HUES64 (cell line): ENCODE measurements around the gene CYP8B1.
"Not testable (repeated sequence)": the region's sequence is repeated elsewhere in the genome, so short reads cannot be mapped to it uniquely, and the experiment has no call there.

Source experiments
- H3K27ac ChIP-seq: 2 replicates; pipeline ENCODE4 v1.7.0; 2013; ENCODE audit warnings: low read depth, low read length, inconsistent platforms
- H3K27me3 ChIP-seq: 2 replicates; pipeline ENCODE4 v1.6.1; 2013; ENCODE audit warnings: mild to moderate bottlenecking, low read length; ENCODE audit not compliant: insufficient read depth
- H3K36me3 ChIP-seq: 2 replicates; pipeline ENCODE4 v1.6.1; 2013; ENCODE audit warnings: mild to moderate bottlenecking, low read length; ENCODE audit not compliant: insufficient read depth
- H3K4me1 ChIP-seq: 2 replicates; pipeline ENCODE4 v1.6.1; 2013; ENCODE audit warnings: mild to moderate bottlenecking, low read length, moderate library complexity; ENCODE audit not compliant: insufficient read depth
- H3K4me3 ChIP-seq: 2 replicates; pipeline ENCODE4 v1.5.1; 2013; ENCODE audit warnings: mild to moderate bottlenecking, low read length, moderate library complexity
- H3K9ac ChIP-seq: 2 replicates; pipeline ENCODE4 v1.6.1; 2013; ENCODE audit warnings: mild to moderate bottlenecking, low read depth, low read length
- H3K9me3 ChIP-seq: 2 replicates; pipeline ENCODE4 v1.6.1; 2013; ENCODE audit warnings: low read depth, low read length; ENCODE audit not compliant: insufficient read depth
- WGBS: fragments of 150-250, 120-280 bp; methylation state at CpG from one replicate; pipeline ENCODE4 v1.1.7; 2013; ENCODE audit warnings: missing lambda C conversion rate; 5-methylcytosine and 5-hydroxymethylcytosine counted together

Gene CYP8B1

DNA sequence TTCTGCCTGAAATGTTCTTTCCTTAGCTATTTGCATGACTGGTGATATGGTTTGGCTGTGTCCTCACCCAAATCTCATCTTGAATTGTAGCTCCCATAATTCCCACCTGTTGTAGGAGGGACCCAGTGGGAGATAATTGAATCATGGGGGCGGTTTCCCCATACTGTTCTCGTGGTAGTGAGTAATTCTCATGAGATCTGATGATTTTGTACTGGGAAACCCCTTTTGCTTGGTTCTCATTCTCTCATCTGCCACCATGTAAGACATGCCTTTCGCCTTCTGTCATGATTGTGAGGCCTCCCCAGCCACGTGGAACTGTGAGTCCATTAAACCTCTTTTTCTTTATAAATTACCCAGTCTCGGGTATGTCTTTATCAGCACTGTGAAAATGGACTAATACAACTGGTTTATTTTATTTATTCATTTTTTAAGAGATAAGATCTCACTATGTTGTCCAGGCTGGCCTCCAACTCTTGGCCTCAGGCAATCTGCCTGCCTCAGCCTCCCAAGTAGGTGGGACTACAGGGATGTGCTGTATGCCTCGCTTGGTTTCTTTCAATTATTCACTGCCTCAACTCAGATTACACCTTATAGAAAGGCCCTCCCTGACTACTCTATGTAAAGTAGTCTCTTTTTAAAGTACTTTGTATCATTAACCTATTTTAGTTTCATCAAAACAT is 7.7 kb upstream of the CYP8B1 start:
- H3K27me3 ChIP-seq, H3K9me3 ChIP-seq, H3K27ac ChIP-seq, H3K4me3 ChIP-seq, H3K36me3 ChIP-seq, H3K9ac ChIP-seq: not testable (repeated sequence)
- H3K4me1 ChIP-seq, result peaks cover 20% of the 10 kb centered on the region
- WGBS, result 91% methylated on average over 6 of the region's 6 CpGs

DNA sequence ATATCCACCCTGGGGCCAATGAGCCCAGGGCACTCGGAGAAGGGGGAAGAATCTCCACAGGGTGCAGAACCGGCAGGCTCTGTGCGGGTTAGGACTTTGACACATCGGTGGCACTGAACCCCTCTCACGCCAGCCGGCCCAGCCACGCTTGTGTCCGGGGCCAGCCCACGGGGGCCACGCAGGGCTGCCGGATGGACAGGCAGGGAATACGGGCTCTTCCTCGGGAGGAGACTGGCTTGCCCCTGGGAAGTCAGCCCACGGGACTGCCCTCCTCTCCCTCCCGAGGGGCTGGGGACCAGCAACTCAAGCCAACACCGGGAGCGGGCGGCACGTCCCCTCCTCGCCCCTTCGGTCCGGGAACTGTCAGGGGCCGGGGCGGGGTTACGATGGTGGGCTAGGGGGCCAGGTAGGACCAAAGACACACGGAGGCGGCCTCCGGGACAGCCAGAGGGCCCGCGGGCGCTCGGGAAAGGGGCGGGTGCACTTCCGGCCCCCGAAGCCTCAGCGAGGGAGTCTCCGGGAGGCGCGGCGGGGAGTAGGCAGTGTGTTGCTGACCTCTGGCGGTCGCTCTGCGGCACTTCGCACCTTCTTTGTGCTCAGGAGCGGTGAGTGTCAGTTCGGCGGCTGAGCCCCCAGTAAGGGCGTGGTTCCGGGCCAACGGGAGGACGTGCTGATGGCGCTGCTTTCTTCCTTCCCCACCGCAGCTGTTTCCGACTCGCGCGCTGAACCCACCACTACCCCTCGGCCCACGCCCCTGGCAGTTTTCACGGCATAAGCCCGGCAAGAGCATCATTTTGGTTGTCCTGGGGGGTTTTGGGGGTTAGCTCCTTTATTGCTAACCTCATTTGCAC is 5.1 kb upstream of the CYP8B1 start:
- 0 out of 2 replicates have a peak, but pooled peaks cover 3% of the 10 kb centered on the region for H3K27me3 ChIP-seq
- H3K9ac ChIP-seq, result peak overlapping the region; percentile 45
- H3K4me3 ChIP-seq, result peak overlapping the region; percentile 48
- H3K36me3 ChIP-seq, result no peaks in the 10 kb centered on the region
- 10% methylated on average over 61 of the region's 61 CpGs for WGBS
- no peak overlapping the region for H3K27ac ChIP-seq
- H3K4me1 ChIP-seq, result peaks cover 11% of the 10 kb centered on the region; the same call in 1 of the 2 replicates
- H3K9me3 ChIP-seq, result no peaks in the 10 kb centered on the region

DNA sequence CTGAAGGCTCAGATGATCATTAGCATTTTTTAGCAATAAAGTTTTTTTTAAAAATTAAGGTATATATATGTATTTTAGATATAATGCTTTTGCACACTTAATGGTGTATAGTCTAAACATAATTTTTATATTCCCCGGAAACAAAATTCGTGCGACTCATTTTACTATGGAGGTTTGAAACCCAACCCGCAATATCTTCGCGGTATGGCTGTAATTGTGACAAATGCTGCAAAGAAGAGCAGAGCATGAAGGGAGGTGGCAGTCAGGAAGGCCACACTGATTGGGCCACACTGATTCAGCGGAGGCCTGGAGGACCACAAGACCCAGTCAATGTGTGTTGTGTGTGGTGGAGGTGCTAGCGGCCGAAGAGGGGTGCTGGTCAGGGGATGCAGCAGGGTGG is 4.5 kb upstream of the CYP8B1 start:
- Histone ChIP-seq H3K9me3 (no peaks in the 10 kb centered on the region), H3K9ac (no peak overlapping the region), H3K4me3 (peak overlapping the region; percentile 48; the same call in 1 of the 2 replicates), H3K36me3 (no peaks in the 10 kb centered on the region), H3K27me3 (0 out of 2 replicates have a peak, but pooled peaks cover 3% of the 10 kb centered on the region), H3K4me1 (peaks cover 9% of the 10 kb centered on the region; the same call in 1 of the 2 replicates), H3K27ac (no peak overlapping the region)
- 93% methylated on average over 9 of the region's 9 CpGs for WGBS

DNA sequence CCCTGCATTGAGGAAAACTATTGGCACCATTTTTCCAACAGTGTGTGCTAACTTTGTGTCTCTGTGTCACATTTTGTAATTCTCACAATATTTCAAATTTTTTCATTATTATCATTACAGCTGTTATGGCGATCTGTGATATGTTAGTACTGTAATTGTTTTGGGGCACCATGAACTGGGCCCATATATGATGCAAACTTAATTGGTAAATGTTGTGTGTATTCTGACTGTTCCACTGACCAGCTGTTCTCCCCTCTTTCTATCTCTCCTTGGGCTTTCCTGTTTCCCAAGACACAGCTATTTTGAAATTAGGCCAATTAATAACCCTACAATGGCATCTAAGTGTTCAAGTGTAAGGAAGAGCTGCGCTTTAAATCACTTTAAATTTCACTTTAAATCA is 2.2 kb upstream of the CYP8B1 start:
- Histone ChIP-seq H3K27me3 (0 out of 2 replicates have a peak, but pooled peaks cover 3% of the 10 kb centered on the region), H3K4me3 (no peak overlapping the region), H3K9ac (no peak overlapping the region), H3K9me3 (no peaks in the 10 kb centered on the region), H3K27ac (no peak overlapping the region), H3K4me1 (peaks cover 9% of the 10 kb centered on the region; the same call in 1 of the 2 replicates), H3K36me3 (no peaks in the 10 kb centered on the region)
- 91% methylated on average over 1 of the region's 2 CpGs for WGBS

DNA sequence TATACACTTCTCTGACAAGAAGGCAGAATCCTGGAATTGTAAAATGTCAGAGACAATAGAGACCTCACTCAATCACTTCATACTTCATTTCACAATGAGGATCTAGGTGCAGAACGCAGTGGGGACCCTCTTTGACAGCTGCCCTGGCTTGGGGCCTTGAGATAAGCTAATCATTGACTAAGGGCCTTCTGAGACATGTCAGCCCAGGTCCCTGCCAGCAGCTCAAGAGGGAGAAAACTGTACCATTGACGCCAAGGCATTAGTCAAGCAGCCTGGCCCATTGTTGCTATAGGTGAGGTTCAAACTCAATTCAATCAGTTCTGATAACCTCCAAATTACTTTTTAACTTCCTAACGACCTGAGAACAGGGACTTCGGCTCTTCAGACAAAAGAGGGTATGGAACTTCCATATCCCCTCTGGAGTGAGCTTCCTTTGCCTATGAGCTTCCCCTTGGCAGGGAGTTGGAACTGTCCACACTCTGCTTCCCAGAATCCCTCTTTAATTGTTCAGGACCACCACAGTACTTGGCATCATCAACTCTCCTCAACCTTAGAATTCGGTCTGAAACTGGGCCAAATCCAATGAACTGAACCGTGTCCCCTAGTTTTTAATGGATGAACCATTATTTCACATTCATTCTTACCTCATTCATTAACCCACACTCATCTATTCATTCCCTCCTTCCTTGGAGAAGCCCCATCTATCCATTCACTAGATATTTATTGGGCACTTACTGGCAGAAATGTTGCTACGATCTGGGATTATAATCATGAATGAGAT is 1.5 kb upstream of the CYP8B1 start:
- no peaks in the 10 kb centered on the region for H3K9me3 ChIP-seq
- no peaks in the 10 kb centered on the region for H3K36me3 ChIP-seq
- 85% methylated on average over 7 of the region's 7 CpGs for WGBS
- H3K9ac ChIP-seq, result no peak overlapping the region
- no peak overlapping the region for H3K4me3 ChIP-seq
- 0 out of 2 replicates have a peak, but pooled peaks cover 3% of the 10 kb centered on the region for H3K27me3 ChIP-seq
- H3K27ac ChIP-seq, result no peak overlapping the region
- peaks cover 9% of the 10 kb centered on the region; the same call in 1 of the 2 replicates for H3K4me1 ChIP-seq

DNA sequence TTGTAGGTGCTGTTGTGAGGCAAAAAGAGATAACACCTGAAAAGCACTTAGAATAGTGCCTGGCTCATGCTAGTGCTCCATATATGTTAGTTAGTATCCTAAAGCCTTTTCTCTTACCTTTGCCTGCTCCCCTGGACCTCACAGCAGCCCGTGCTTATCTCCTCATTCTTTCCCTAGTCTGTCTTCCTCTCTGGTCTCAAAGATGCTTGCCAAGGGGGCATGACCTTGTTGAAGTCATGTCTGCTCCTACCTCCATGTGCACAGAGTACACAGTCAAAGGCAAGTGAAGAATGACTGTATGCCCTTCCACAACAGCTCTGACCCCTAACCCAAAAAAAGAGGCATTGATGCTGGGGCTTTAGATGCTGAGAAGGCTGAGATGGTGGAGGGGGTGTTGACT is 722 bp upstream of the CYP8B1 start:
- 84% methylated on average over 1 of the region's 1 CpG for WGBS
- no peak overlapping the region for H3K4me3 ChIP-seq
- H3K27me3 ChIP-seq, result 0 out of 2 replicates have a peak, but pooled peaks cover 3% of the 10 kb centered on the region
- H3K9ac ChIP-seq, result no peak overlapping the region
- H3K4me1 ChIP-seq, result peaks cover 6% of the 10 kb centered on the region; the same call in 1 of the 2 replicates
- no peak overlapping the region for H3K27ac ChIP-seq
- H3K9me3 ChIP-seq, result no peaks in the 10 kb centered on the region
- H3K36me3 ChIP-seq, result no peaks in the 10 kb centered on the region

DNA sequence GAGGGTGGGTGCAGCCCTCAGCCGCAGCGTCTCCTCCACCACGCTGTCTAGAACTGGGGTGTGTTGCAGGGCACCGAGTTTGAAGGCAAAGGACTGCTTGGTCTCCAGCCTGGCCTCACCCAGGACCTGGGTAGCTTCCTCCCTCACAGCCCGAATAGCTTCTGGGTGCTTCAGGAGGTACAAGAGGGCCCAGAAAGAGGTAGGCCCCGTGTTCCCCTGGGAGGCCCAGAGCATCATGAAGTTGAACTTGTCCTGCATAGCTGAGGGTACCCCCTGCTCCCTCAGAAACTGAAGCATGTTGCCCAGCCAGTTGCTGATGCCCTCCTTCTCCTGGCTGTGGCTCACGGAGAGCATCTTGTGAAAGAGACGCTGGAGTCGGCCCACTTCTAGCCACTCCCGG is 930 bp downstream of the CYP8B1 start:
- WGBS, result 93% methylated on average over 10 of the region's 10 CpGs
- Histone ChIP-seq H3K9me3 (no peaks in the 10 kb centered on the region), H3K27me3 (0 out of 2 replicates have a peak, but pooled peaks cover 3% of the 10 kb centered on the region), H3K9ac (no peak overlapping the region), H3K4me3 (no peak overlapping the region), H3K4me1 (peaks cover 4% of the 10 kb centered on the region; the same call in 1 of the 2 replicates), H3K27ac (no peak overlapping the region), H3K36me3 (no peaks in the 10 kb centered on the region)

DNA sequence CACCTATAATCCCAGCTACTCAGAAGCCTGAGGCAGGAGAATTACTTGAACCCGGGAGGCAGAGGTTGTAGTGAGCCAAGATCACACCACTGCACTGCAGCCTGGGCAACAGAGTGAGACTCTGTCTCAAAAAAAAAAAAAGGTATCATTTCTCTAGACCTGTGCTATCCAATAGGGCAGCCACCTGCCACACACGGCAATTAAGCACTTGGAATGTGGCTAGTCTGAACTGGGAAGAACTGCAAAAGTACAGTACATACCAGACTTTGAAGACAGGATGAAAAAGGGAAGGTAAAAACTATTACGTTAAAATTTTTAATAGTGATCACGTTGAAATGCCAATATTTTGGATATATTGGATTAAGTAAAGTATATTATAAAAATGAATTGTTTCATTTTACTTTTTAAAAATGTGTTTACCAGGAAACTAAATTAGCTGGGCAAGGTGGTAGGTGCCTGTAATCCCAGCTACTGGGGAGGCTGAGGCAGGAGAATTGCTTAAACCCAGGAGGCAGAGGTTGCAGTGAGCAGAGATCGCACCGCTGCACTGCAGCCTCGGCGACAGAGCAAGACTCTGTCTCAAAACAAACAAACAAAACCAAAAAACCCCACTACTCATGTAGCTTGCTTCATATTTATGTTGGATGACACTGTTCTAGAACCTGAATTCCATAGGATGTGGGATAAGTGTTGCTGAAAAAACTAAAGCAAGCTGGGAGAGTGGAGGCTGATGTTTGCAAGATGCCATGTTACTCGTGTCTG is 2.3 kb downstream of the CYP8B1 start:
- H3K27ac ChIP-seq, result no peak overlapping the region
- WGBS, result 94% methylated on average over 9 of the region's 9 CpGs

DNA sequence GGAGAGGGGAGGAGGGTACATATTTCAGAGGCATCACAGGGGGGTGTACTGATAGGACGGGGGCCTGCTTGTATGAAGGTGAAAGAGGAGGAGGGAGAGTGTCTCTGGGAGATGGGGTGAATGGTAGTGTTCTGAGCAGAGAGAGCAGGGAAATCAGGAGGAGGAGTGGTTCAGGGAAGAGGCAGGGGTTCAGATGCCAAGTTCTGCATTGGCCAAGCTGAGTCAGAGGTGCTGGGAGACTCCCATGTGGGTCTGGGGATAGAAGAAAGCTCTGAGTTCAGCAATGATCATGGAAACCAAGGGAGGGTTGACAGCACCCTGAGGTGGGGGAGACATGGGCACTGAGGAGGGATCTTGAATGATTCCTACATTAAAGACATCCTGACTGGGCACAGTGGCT is 3.0 kb downstream of the CYP8B1 start:
- no peaks in the 10 kb centered on the region for H3K4me1 ChIP-seq
- no peaks in the 10 kb centered on the region for H3K9me3 ChIP-seq
- H3K27ac ChIP-seq, result no peak overlapping the region
- WGBS, result 74% methylated on average over 1 of the region's 1 CpG
- no peak overlapping the region for H3K4me3 ChIP-seq
- 0 out of 2 replicates have a peak, but pooled peaks cover 3% of the 10 kb centered on the region for H3K27me3 ChIP-seq
- no peaks in the 10 kb centered on the region for H3K36me3 ChIP-seq
- no peak overlapping the region for H3K9ac ChIP-seq

More for the DNA sequence above, 2.3 kb downstream of the CYP8B1 start:
- Histone ChIP-seq H3K27me3 (0 out of 2 replicates have a peak, but pooled peaks cover 3% of the 10 kb centered on the region), H3K4me3 (no peak overlapping the region), H3K4me1 (no peaks in the 10 kb centered on the region), H3K36me3 (no peaks in the 10 kb centered on the region), H3K9me3 (no peaks in the 10 kb centered on the region), H3K9ac (no peak overlapping the region)

DNA sequence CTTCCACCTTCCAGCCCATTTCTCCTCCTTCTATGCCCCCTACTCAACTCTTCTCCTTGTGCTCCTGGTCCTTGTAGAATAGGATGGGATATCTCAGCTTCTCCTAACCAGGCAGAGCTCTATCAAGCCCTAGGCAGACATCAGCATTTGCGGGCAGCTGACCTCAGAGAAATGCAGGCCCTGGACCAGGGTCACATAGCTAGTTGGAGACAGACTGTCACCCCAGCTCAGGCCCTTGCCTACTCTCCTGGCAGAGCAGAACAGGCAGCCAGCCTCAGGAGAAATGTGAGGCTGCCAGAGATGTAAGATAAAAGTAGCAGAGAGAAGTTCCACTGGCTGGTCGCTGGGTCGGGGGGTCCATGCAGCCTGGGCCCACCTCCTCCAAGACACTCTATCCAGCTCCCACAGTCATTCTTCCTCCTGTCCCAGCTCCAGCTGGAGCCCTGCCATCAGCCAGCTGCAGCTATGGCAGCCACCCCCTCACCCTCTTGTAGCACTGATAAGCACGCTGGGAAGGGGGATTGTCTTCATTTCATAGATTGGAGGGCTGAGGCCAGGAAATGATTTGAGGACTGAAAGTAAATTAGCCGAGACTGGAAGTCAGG is 4.0 kb downstream of the CYP8B1 start:
- H3K27ac ChIP-seq, result no peak overlapping the region
- H3K27me3 ChIP-seq, result no peaks in the 10 kb centered on the region
- H3K9ac ChIP-seq, result no peak overlapping the region
- H3K4me3 ChIP-seq, result no peak overlapping the region
- H3K4me1 ChIP-seq, result no peaks in the 10 kb centered on the region
- H3K36me3 ChIP-seq, result no peaks in the 10 kb centered on the region
- WGBS, result 87% methylated on average over 5 of the region's 5 CpGs
- no peaks in the 10 kb centered on the region for H3K9me3 ChIP-seq
